SK-N-SH (cell line): ENCODE results near the gene SLC23A1. TPM values are rescaled to one million over a fixed set of nuclear protein-coding genes. Genes with fewer than 3 reads are reported as not detected.

ENCODE experiments used
- CTCF ChIA-PET: fragments of 300-600, 350-600 bp; formaldehyde crosslinking; extraction: SDS; loops from one replicate; lab custom pipeline; 2021; lab: Yijun Ruan, JAX
- POLR2A ChIA-PET: fragments of 350-600 bp; sonication (Branson Sonifier 250); formaldehyde crosslinking; extraction: SDS; loops from one replicate; lab custom pipeline; 2020; ENCODE audit warnings: antibody characterized with exemption, inconsistent platforms; lab: Yijun Ruan, JAX
- DNase-seq: peaks from one replicate; pipeline ENCODE4 v3.0.0; 2012
- H2AFZ ChIP-seq: fragments of 200-600 bp; sonication (generic); 2 replicates; pipeline ENCODE4 v1.8.1; 2016; ENCODE audit warnings: antibody characterized with exemption, mild to moderate bottlenecking, low read depth
- H3F3A ChIP-seq: fragments of 200-600 bp; sonication (generic); replicated peaks from 2 replicates; pipeline ENCODE3; 2016; ENCODE audit warnings: antibody characterized with exemption, mild to moderate bottlenecking; ENCODE audit not compliant: insufficient read depth
- H3K27ac ChIP-seq, 2 experiments: fragments of 200-500 bp in 1 of 2; fragments of 200-600 bp in 1 of 2; sonication (Bioruptor generic) in 1 of 2; sonication (generic), shearing (Covaris generic) in 1 of 2; 2 replicates each; pipeline versions ENCODE4 v1.5.1 to v1.6.1; 2014 to 2016; ENCODE audit warnings: low read depth in 2 of 2, inconsistent platforms in 1 of 2, low read length in 1 of 2, mild to moderate bottlenecking in 1 of 2, mixed read lengths in 1 of 2
- H3K27me3 ChIP-seq: fragments of 200-600 bp; sonication (generic), shearing (Covaris generic); 2 replicates; pipeline ENCODE4 v1.6.1; 2016; ENCODE audit warnings: mixed run types; ENCODE audit not compliant: insufficient read depth
- H3K36me3 ChIP-seq, 2 experiments: fragments of 200-500 bp in 1 of 2; fragments of 200-600 bp in 1 of 2; sonication (Bioruptor generic) in 1 of 2; sonication (generic) in 1 of 2; replicated peaks in 1 of 2; 2 replicates each; pipeline versions ENCODE3 to v1.5.1; 2014 to 2016; ENCODE audit warnings: low read length in 1 of 2, mild to moderate bottlenecking in 1 of 2; ENCODE audit not compliant: insufficient read depth in 2 of 2, control insufficient read depth in 1 of 2
- H3K4me1 ChIP-seq, 2 experiments: fragments of 200-500 bp in 1 of 2; fragments of 200-600 bp in 1 of 2; sonication (Bioruptor generic) in 1 of 2; sonication (generic), shearing (Covaris generic) in 1 of 2; 2 replicates each; pipeline versions ENCODE4 v1.5.1 to v1.6.1; 2014 to 2016; ENCODE audit warnings: low read depth in 1 of 2, low read length in 1 of 2, mixed run types in 1 of 2; ENCODE audit not compliant: insufficient read depth in 2 of 2, control insufficient read depth in 1 of 2
- H3K4me2 ChIP-seq: fragments of 200-600 bp; sonication (generic), shearing (Covaris generic); 2 replicates; pipeline ENCODE4 v1.6.1; 2017; ENCODE audit warnings: mixed run types
- H3K4me3 ChIP-seq, 2 experiments: fragments of 200-500 bp in 1 of 2; fragments of 200-600 bp in 1 of 2; sonication (Bioruptor generic) in 1 of 2; sonication (generic), shearing (Covaris generic) in 1 of 2; 2 replicates each; pipeline versions ENCODE4 v1.5.1 to v1.8.1; 2014 to 2016; ENCODE audit warnings: low read depth in 2 of 2, inconsistent platforms in 1 of 2, low read length in 1 of 2, mild to moderate bottlenecking in 1 of 2, mixed read lengths in 1 of 2, moderate library complexity in 1 of 2
- H3K79me2 ChIP-seq: fragments of 200-600 bp; sonication (generic); 2 replicates; pipeline ENCODE4 v1.8.1; 2017; ENCODE audit warnings: mild to moderate bottlenecking; ENCODE audit not compliant: insufficient read depth
- H3K9ac ChIP-seq: fragments of 200-600 bp; sonication (generic); 2 replicates; pipeline ENCODE4 v1.6.1; 2017; ENCODE audit warnings: mixed run types
- H3K9me2 ChIP-seq: fragments of 200-600 bp; sonication (generic); 2 replicates; pipeline ENCODE4 v1.6.1; 2017; ENCODE audit warnings: mixed run types
- H3K9me3 ChIP-seq: fragments of 200-600 bp; sonication (generic); 2 replicates; pipeline ENCODE4 v1.6.1; 2017; ENCODE audit warnings: mixed run types, mild to moderate bottlenecking, moderate library complexity
- H4K20me1 ChIP-seq: fragments of 200-600 bp; sonication (generic); 2 replicates; pipeline ENCODE4 v1.6.1; 2017; ENCODE audit warnings: mild to moderate bottlenecking, mixed run types; ENCODE audit not compliant: insufficient read depth
- EP300 ChIP-seq, 2 experiments: IDR thresholded peaks; 2 replicates each; pipeline versions ENCODE4 v1.4.0 to v1.6.1; 2012; ENCODE audit warnings: borderline replicate concordance in 1 of 2, low read depth in 1 of 2, low read length in 1 of 2
- IRF3 ChIP-seq: fragments of 150-350 bp; IDR thresholded peaks from 2 replicates; pipeline ENCODE4 v1.6.1; 2016; ENCODE audit warnings: mild to moderate bottlenecking, low read depth, low read length
- JUND ChIP-seq: IDR thresholded peaks from 2 replicates; pipeline ENCODE4 v1.4.0; 2012
- MAX ChIP-seq: IDR thresholded peaks from 2 replicates; pipeline ENCODE4 v1.4.0; 2012; ENCODE audit warnings: low read depth
- NRF1 ChIP-seq: IDR thresholded peaks from 2 replicates; pipeline ENCODE4 v1.6.1; 2012; ENCODE audit warnings: low read depth, mild to moderate bottlenecking, low read length
- RCOR1 ChIP-seq: fragments of 150-350 bp; IDR thresholded peaks from 2 replicates; pipeline ENCODE4 v1.6.1; 2017; ENCODE audit warnings: antibody characterized with exemption, low read length
- REST ChIP-seq: IDR thresholded peaks from 2 replicates; pipeline ENCODE4 v1.6.1; 2012; ENCODE audit warnings: mild to moderate bottlenecking, low read depth, low read length, moderate library complexity
- TEAD4 ChIP-seq: IDR thresholded peaks from 2 replicates; pipeline ENCODE4 v1.4.0; 2012; ENCODE audit warnings: mild to moderate bottlenecking, borderline replicate concordance; ENCODE audit not compliant: insufficient read depth
- USF1 ChIP-seq: IDR thresholded peaks from 2 replicates; pipeline ENCODE4 v1.4.0; 2012; ENCODE audit warnings: low read depth, borderline replicate concordance
- USF2 ChIP-seq: fragments of 150-350 bp; IDR thresholded peaks from 2 replicates; pipeline ENCODE4 v1.6.1; 2017; ENCODE audit warnings: antibody characterized with exemption, low read length, low read depth, borderline replicate concordance
- WGBS: methylation state at CpG from one replicate; pipeline ENCODE4 v1.1.6; 2017; ENCODE audit warnings: low lambda C conversion rate; 5-methylcytosine and 5-hydroxymethylcytosine counted together
- polyA plus RNA-seq, 3 experiments: library from polyadenylated mRNA; depleted of rRNA; stranded (reverse); fragments of >200 nt; gene quantifications; 2 replicates each; pipeline ENCODE4 v1.2.3, GENCODE V29; 2012

Gene SLC23A1
- polyA plus RNA-seq, 1 of the 3 experiments (the other 2 are of a cell fraction) = not detected

- peaks cover 7 to 42% of the 10 kb centered on the region in 2 experiments for H3K36me3 ChIP-seq
- H4K20me1 ChIP-seq = no peaks in the 10 kb centered on the region
- H3F3A ChIP-seq = peaks cover 17% of the 10 kb centered on the region
- DNase-seq = no peak
- POLR2A ChIA-PET = interaction anchor here (1.4 kb wide), 1 partner anchor 9 kb away, joined by 6 read pairs; the partner anchor contains the start of gene DNAJC18
- H3K9me2 ChIP-seq = no peaks in the 10 kb centered on the region
- WGBS = 92% methylated on average over 2 of the region's 2 CpGs
- H3K9ac ChIP-seq = no peak overlapping the region
- TF ChIP-seq JUND (no peak), MAX (no peak), RCOR1 (no peak), NRF1 (no peak), EP300 (IDR thresholded peaks at IDR 0.05; ENCODE audit: borderline replicate concordance in 1 of 2, low read depth in 1 of 2, low read length in 1 of 2) (no peak), REST (no peak), TEAD4 (no peak), USF2 (no peak), IRF3 (no peak), USF1 (no peak)
- no peaks in the 10 kb centered on the region for H3K27me3 ChIP-seq
- H3K4me3 ChIP-seq = no peak overlapping the region
- H3K4me1 ChIP-seq = peaks cover 8 to 9% of the 10 kb centered on the region in 2 experiments; a peak in 3 of 4 replicates
- H3K79me2 ChIP-seq = no peaks in the 10 kb centered on the region
- CTCF ChIA-PET = interaction anchor here (1.6 kb wide), 1 partner anchor 84 kb away, joined by 8 read pairs; no protein-coding TSS in a partner anchor
- H3K27ac ChIP-seq = no peak overlapping the region
- H2AFZ ChIP-seq = no peak overlapping the region
- no peaks in the 10 kb centered on the region for H3K9me3 ChIP-seq
- H3K4me2 ChIP-seq = no peak overlapping the region
These were observed 46.9 kb upstream of the SLC23A1 start for GRCh38 chr5:139430015-139430414.
